NCI-H1694 (cell line): ENCODE measurements around the gene KRT15.
A peak's percentile ranks its signal among the peaks of the same experiment; 100 is the strongest.
"Not testable (repeated sequence)": the region's sequence is repeated elsewhere in the genome, so short reads cannot be mapped to it uniquely, and the experiment has no call there.

Experiments used
- DNase-seq: peaks from one replicate; lab custom pipeline; 2025; lab: John Stamatoyannopoulos, UW

KRT15 gene

GRCh38 chr17:41544491-41544892 lies 25.8 kb upstream of the KRT15 start:
- peak; percentile 95 for DNase-seq

- DNase-seq, result not testable (repeated sequence)
Observed at GRCh38 chr17:41542786-41543185, 24.1 kb upstream of the KRT15 start.

- DNase-seq, result no peak
Observed at GRCh38 chr17:41542357-41542756, 23.7 kb upstream of the KRT15 start.

- no peak for DNase-seq
Observed at GRCh38 chr17:41540921-41541625, 22.4 kb upstream of the KRT15 start.

GRCh38 chr17:41539979-41540701 lies 21.4 kb upstream of the KRT15 start:
- no peak for DNase-seq

- no peak for DNase-seq
Observed at GRCh38 chr17:41539071-41539492, 20.4 kb upstream of the KRT15 start.

- no peak for DNase-seq
Observed at GRCh38 chr17:41538565-41538991, 19.9 kb upstream of the KRT15 start.

- DNase-seq, result no peak
Observed at GRCh38 chr17:41537990-41538389, 19.3 kb upstream of the KRT15 start.

GRCh38 chr17:41537614-41537954 lies 18.9 kb upstream of the KRT15 start:
- DNase-seq, result no peak

- DNase-seq, result no peak
Observed at GRCh38 chr17:41536741-41537613, 18.3 kb upstream of the KRT15 start.

- no peak for DNase-seq
Observed at GRCh38 chr17:41535764-41536481, 17.2 kb upstream of the KRT15 start.

GRCh38 chr17:41534899-41535546 lies 16.3 kb upstream of the KRT15 start:
- DNase-seq, result no peak

- no peak for DNase-seq
Observed at GRCh38 chr17:41533613-41534012, 14.9 kb upstream of the KRT15 start.

- no peak for DNase-seq
Observed at GRCh38 chr17:41532947-41533570, 14.4 kb upstream of the KRT15 start.

- no peak for DNase-seq
Observed at GRCh38 chr17:41531993-41532392, 13.3 kb upstream of the KRT15 start.

GRCh38 chr17:41530062-41531048 lies 11.7 kb upstream of the KRT15 start:
- no peak for DNase-seq

- no peak for DNase-seq
Observed at GRCh38 chr17:41529491-41529915, 10.8 kb upstream of the KRT15 start.

GRCh38 chr17:41528959-41529353 lies 10.3 kb upstream of the KRT15 start:
- DNase-seq, result no peak
